PC-3 (cell line): ENCODE data around the gene AGBL1.

Experiments used
- EZH2 ChIP-seq: fragments of 300-600 bp; sonication (generic); IDR thresholded peaks from one replicate; pipeline ENCODE4 v1.6.1; 2017; ENCODE audit warnings: antibody characterized with exemption, mild to moderate bottlenecking, low read length; ENCODE audit not compliant: unreplicated experiment
- TF ChIP-seq, protein P1 (sequence below): fragments of 300-600 bp; sonication (generic); conservative IDR thresholded peaks from 2 replicates; pipeline ENCODE4 v1.5.1; 2017; ENCODE audit warnings: antibody characterized with exemption, low read depth, mild to moderate bottlenecking, low read length

DNA sequence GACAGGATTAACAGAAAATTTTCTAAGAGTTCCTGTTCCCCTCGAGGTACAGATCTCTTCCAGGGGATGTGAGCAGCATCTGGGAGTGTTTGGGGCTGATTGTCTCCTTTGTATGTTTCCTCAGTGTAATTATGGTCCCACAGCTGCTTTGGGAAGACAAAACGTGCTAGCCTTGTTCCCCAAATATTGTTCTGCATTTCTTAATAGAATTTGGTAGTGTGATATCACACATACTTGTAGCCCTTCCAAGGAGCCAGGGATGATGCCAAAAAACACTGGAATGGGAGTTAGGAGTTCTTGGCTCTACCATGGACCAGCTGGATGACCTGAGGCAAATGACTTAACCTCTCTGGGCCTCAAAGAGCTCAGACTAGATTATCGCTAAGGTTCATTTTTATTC, 19.0 kb upstream of the AGBL1 start:
- TF ChIP-seq, protein P1, sequence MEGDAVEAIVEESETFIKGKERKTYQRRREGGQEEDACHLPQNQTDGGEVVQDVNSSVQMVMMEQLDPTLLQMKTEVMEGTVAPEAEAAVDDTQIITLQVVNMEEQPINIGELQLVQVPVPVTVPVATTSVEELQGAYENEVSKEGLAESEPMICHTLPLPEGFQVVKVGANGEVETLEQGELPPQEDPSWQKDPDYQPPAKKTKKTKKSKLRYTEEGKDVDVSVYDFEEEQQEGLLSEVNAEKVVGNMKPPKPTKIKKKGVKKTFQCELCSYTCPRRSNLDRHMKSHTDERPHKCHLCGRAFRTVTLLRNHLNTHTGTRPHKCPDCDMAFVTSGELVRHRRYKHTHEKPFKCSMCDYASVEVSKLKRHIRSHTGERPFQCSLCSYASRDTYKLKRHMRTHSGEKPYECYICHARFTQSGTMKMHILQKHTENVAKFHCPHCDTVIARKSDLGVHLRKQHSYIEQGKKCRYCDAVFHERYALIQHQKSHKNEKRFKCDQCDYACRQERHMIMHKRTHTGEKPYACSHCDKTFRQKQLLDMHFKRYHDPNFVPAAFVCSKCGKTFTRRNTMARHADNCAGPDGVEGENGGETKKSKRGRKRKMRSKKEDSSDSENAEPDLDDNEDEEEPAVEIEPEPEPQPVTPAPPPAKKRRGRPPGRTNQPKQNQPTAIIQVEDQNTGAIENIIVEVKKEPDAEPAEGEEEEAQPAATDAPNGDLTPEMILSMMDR: no peak
- no peak for TF ChIP-seq EZH2
